ENCODE results near the gene SLC25A10.

GRCh38 chr17:81734405-81735263 is 22.6 kb downstream of the SLC25A10 start:
- TF ChIP-seq CTCF (IDR thresholded peaks at IDR 0.05) (no peak), POLR2A (IDR thresholded peaks at IDR 0.05) (no peak)
